Activated CD8-positive, alpha-beta memory T cell treated with anti-CD3 and anti-CD28 coated beads, Interleukin-2, amount 10 ng/mL, durations not matched to agents 7 days and 5 days (primary cell): Measurements from ENCODE around the gene TRAPPC1. TPM values are rescaled to one million over a fixed set of nuclear protein-coding genes. Genes with fewer than 3 reads are reported as not detected.
A peak's percentile ranks its signal among the peaks of the same experiment; 100 is the strongest.

ENCODE experiments used
- ATAC-seq: fragments of 150-1000 bp; cut with Tn5 transposase; one replicate; pipeline ENCODE4 v1.10.0; 2021; ENCODE audit warnings: moderate library complexity
- CTCF ChIA-PET: fragments of 350-600 bp; sonication (Branson Sonifier 250); formaldehyde crosslinking; loops from one replicate; lab custom pipeline; 2021; ENCODE audit warnings: antibody characterized with exemption; lab: Charles Lee
- DNase-seq: peaks from one replicate; pipeline ENCODE4 v3.0.0-alpha.2; 2020
- H3K27ac Mint-ChIP-seq: one replicate; pipeline ENCODE4 v1.8.0; 2021; ENCODE audit warnings: mild to moderate bottlenecking, mixed read lengths
- H3K27me3 Mint-ChIP-seq: one replicate; pipeline ENCODE4 v1.8.0; 2021; ENCODE audit warnings: mixed read lengths
- H3K36me3 Mint-ChIP-seq: one replicate; pipeline ENCODE4 v1.8.0; 2021; ENCODE audit warnings: mild to moderate bottlenecking, mixed read lengths
- H3K4me1 Mint-ChIP-seq: one replicate; pipeline ENCODE4 v1.8.0; 2021; ENCODE audit warnings: mixed read lengths
- H3K4me3 Mint-ChIP-seq: one replicate; pipeline ENCODE4 v1.8.0; 2021; ENCODE audit warnings: mild to moderate bottlenecking, moderate library complexity, mixed read lengths
- H3K9me3 Mint-ChIP-seq: one replicate; pipeline ENCODE4 v1.8.0; 2022; ENCODE audit warnings: low read depth, mixed read lengths
- total RNA-seq, 2 experiments: library from RNA; stranded (reverse); gene quantifications; one replicate each; pipeline ENCODE4 v1.2.3, GENCODE V29; 2021

Gene TRAPPC1
- total RNA-seq, 2 experiments from 2014 or later: 216 to 245 TPM

GRCh38 chr17:7932483-7932891 lies 741 bp upstream of the TRAPPC1 start:
- Mint-ChIP-seq H3K4me3 (peak overlapping the region; percentile 97), H3K27ac (peak overlapping the region; percentile 97), H3K4me1 (peaks cover 54% of the 10 kb centered on the region), H3K9me3 (no peaks in the 10 kb centered on the region), H3K27me3 (no peaks in the 10 kb centered on the region), H3K36me3 (peaks cover 32% of the 10 kb centered on the region)
- ATAC-seq (peak; percentile 25), DNase-seq (peak; percentile 58)
- CTCF ChIA-PET: interaction anchor here (0.6 to 12.2 kb wide), 28 partner anchors 9 to 245 kb away, joined by 3 to 130 read pairs (median 6); partner anchors contain the start of genes NAA38, RNF227 and TP53

GRCh38 chr17:7930841-7931631 lies 710 bp downstream of the TRAPPC1 start:
- Mint-ChIP-seq H3K4me1 (peaks cover 50% of the 10 kb centered on the region), H3K27ac (peak overlapping the region; percentile 97), H3K36me3 (peaks cover 20% of the 10 kb centered on the region), H3K27me3 (no peaks in the 10 kb centered on the region), H3K4me3 (peak overlapping the region; percentile 97), H3K9me3 (no peaks in the 10 kb centered on the region)
- DNase-seq (peak; percentile 42), ATAC-seq (no peak)
- CTCF ChIA-PET: interaction anchor here (0.9 to 12.2 kb wide), 12 partner anchors 10 to 110 kb away, joined by 3 to 130 read pairs (median 6); partner anchors contain the start of gene RNF227

DNA sequence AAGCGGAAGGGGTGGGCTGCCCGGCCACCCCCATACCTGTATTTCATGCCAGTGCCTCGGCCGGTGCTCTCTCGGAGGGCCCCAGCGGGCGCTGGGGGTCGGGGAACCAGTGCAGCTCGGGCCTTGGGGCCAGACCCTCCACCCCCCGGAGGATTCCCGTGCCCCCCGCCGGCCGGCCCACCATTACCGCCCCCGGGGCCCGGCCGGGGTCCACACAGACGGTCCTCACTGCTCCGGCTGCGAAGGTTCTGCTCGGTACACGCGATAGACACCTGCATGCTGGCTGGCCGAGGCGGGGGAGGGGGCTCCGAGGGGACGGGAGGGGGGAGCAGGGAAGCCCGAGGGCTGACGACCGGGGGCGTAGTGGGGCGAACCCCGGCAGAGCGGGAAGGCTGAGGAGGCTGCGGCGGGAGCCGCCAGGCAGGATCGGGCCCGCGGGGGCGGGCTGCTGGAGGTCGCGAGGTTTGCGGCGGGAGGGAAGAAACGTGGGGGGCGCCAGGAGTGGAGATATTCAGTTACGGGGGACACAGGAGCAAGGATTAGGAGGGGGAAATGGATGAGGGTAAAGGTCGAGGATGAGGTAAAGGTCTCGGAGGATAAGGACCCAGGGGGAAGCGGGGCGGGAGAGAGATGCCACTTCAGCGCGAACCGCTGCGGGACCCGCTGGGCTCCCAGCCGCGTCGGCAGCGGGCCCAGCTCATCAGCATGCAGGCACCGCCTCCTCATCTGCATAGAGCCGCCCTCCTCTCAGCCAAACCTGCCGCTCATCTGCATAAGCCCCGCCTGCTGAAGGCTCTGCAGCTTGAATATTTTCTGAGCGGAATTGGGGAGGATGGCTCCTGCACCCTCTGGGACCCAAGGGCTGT lies 2.4 kb downstream of the TRAPPC1 start, which contains the start of gene KCNAB3:
Gene KCNAB3 (minus strand): TSS at position 699 of the 866 bp plus-strand sequence. CDS start 421 bp downstream, at position 278.
- Mint-ChIP-seq H3K36me3 (peaks cover 7% of the 10 kb centered on the region), H3K9me3 (no peaks in the 10 kb centered on the region), H3K27me3 (no peaks in the 10 kb centered on the region), H3K4me1 (peaks cover 37% of the 10 kb centered on the region), H3K27ac (peak within 1 kb of the TSS; percentile 97), H3K4me3 (peak within 1 kb of the TSS; percentile 97)
- CTCF ChIA-PET: interaction anchor here (0.9 to 12.2 kb wide), 4 partner anchors 12 to 190 kb away, joined by 3 to 130 read pairs (median 25); partner anchors contain the start of gene RNF227
- DNase-seq: peak; percentile 82
- ATAC-seq: peak; percentile 41

DNA sequence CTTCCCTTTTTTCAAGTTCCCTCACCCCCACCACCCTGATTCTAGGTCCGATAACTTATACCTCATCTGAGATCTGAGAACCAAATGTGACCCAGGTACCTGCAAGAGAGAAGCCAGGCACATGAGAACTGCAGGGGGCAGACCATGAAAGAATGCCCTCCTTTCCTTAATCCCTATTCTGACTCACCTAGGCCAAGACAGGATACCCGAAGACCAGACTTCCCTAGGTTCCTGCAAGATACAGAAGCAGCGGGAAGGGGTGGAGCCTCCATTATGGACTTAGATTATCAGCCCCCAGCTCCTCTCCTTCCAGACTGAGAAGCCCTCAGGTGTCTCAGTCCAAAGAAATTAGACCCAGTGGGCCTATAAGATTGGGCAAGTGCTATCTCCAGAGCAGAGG lies 4.2 kb downstream of the TRAPPC1 start:
- ATAC-seq: no peak
- DNase-seq: no peak
- H3K36me3 Mint-ChIP-seq: peaks cover 5% of the 10 kb centered on the region
- no peak overlapping the region for H3K27ac Mint-ChIP-seq
- CTCF ChIA-PET: no interaction called here
- H3K9me3 Mint-ChIP-seq: no peaks in the 10 kb centered on the region
- H3K4me1 Mint-ChIP-seq: peaks cover 33% of the 10 kb centered on the region
- H3K27me3 Mint-ChIP-seq: no peaks in the 10 kb centered on the region
- H3K4me3 Mint-ChIP-seq: no peak overlapping the region

DNA sequence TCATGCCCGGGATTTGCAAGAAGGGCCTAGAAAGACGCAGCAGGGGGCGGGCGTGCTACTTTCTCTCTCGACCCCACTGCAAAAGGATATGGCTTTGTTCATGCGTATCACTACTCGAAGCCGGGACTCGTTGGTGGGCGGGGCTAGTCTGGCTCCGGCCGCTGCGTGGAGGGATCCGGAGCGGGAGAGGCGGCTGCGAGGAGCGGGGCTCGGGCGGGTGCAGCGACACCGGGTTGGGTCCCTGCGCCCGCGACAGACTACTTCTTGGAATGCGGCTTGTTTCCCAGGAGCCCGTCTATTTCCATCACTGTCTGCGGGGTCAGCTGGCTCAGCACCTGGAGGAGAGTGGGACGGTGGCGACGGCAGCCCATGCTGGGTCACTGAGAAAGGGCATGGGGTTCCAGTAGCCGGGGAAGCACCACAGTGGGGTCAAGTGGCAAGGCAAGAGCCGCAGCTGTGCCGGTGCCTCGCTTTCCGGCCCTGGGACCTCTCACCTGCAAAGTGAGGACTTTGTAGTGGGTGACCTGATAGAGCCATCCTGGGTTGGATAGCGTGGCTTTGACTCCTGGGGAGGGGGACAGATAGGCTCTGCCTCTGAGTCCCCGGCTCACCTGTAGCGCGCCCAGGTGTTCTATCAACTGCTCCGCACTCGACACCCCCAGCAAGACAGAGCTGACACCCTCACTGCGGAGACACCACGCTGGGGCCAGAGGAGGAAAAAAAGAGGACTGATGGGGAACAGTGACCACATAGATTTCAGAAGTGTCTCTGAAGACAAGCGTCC lies 8.7 kb downstream of the TRAPPC1 start:
- CTCF ChIA-PET: interaction anchor here (0.7 to 15.4 kb wide), 8 partner anchors 8 to 152 kb away, joined by 3 to 312 read pairs (median 3); partner anchors contain the start of genes CNTROB and TRAPPC1
- Mint-ChIP-seq H3K27me3 (no peaks in the 10 kb centered on the region), H3K9me3 (no peaks in the 10 kb centered on the region), H3K36me3 (peaks cover 2% of the 10 kb centered on the region), H3K27ac (peak overlapping the region; percentile 72), H3K4me1 (peaks cover 15% of the 10 kb centered on the region), H3K4me3 (peak overlapping the region; percentile 68)
- DNase-seq: peak; percentile 89
- peak; percentile 96 for ATAC-seq

DNA sequence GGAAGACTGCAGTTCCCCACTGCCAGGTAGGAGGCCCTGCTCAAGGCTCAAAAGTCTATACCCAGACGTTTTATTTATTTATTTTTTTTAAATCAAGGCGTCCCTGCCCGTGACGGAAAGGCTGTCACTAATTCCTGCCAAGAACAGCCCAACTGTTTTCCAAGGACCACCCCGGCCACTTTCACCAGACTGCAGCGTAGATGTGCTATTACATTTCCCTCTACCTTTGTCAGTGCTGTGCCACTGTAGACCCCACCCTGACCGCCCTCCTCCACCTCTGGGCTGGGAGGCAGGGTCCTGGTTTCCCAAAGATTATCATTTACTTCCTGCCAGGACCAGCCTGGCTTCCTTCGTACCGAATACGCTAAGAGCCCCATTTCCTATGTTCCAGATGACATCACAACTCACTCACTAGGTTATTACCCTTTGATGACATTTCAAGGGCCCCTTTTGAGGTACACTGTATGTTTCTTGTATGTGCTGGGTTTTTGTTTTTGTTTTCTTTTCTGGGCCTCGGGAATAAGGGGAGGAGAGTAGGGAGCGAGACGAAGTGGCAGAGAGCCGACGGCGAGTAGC lies 9.4 kb downstream of the TRAPPC1 start:
- peak; percentile 27 for ATAC-seq
- Mint-ChIP-seq H3K36me3 (no peaks in the 10 kb centered on the region), H3K9me3 (no peaks in the 10 kb centered on the region), H3K4me3 (peak overlapping the region; percentile 68), H3K4me1 (peaks cover 15% of the 10 kb centered on the region), H3K27me3 (no peaks in the 10 kb centered on the region), H3K27ac (peak overlapping the region; percentile 72)
- DNase-seq: no peak
- CTCF ChIA-PET: interaction anchor here (0.7 to 15.4 kb wide), 7 partner anchors 7 to 235 kb away, joined by 3 to 312 read pairs (median 3); partner anchors contain the start of genes CNTROB, TP53 and TRAPPC1

- Mint-ChIP-seq H3K27me3 (no peaks in the 10 kb centered on the region), H3K4me1 (peaks cover 28% of the 10 kb centered on the region), H3K9me3 (no peaks in the 10 kb centered on the region), H3K4me3 (peak overlapping the region; percentile 87), H3K27ac (peak overlapping the region; percentile 14), H3K36me3 (peaks cover 2% of the 10 kb centered on the region)
- ATAC-seq: no peak
- DNase-seq: no peak
- CTCF ChIA-PET: interaction anchor here (0.8 to 15.4 kb wide), 13 partner anchors 10 to 177 kb away, joined by 3 to 312 read pairs (median 6); partner anchors contain the start of genes CNTROB, KCNAB3, NAA38 and TRAPPC1
Measured at GRCh38 chr17:7916808-7917207, 14.9 kb downstream of the TRAPPC1 start.

DNA sequence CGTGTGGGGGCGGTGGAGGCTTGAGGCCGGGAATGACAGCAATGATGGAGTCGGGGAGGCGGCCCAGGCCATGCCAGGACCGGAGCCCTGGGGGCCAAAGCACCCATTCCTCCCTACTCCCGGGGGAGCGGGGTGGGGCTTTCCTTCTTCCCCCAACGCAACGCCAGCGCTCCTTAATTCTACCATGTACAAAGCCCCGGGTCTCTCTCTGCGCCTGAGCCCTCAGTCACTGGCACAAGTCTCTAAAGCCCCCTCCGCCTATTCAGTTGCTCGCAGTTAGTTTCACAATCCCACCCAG lies 15.4 kb downstream of the TRAPPC1 start:
- Mint-ChIP-seq H3K27ac (peak overlapping the region; percentile 14), H3K27me3 (no peaks in the 10 kb centered on the region), H3K36me3 (peaks cover 2% of the 10 kb centered on the region), H3K4me1 (peaks cover 28% of the 10 kb centered on the region), H3K4me3 (peak overlapping the region; percentile 87), H3K9me3 (no peaks in the 10 kb centered on the region)
- CTCF ChIA-PET: interaction anchor here (0.8 to 15.4 kb wide), 15 partner anchors 10 to 158 kb away, joined by 3 to 312 read pairs (median 6); partner anchors contain the start of genes CHD3, CNTROB, KCNAB3 and NAA38
- no peak for ATAC-seq
- no peak for DNase-seq

DNA sequence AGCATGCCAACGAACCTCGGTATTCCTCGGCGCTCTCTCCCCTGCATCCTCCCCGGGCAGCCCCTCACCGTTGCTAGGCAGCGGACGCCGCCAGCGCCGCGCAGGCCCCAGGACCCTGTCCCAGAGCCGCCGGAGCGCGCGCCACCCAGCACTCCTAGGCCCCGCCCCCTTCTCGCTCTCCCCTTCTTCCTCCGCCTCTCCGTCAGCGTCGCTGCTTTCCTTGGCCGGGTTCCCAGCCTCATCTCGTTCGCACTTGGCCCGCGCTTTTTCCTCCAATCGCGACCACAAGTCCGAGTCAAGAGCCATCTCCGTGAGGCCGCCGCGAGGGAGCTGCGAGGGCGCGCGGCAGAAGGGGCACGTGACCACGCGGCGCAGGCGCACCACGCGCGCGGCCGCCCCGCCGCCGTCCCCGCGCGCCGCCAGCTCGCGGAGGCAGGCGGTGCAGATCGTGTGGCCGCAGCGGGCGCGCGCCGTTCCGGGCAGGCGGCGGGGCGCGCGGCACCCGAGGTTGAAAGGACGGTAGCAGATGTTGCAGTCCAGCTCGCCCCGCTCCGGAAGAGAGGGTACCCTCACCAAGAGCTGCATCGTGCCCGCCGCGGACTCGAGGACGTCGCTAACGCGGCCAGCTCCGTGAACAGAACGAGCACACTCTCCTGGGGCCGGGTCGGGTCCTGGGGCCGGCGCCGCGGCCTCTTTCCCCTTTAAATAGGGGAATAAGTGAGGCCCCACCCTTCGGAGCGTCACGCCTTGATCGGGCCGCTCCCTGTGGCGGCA lies 15.9 kb downstream of the TRAPPC1 start, which contains the start of gene RNF227:
Gene RNF227 (minus strand): TSS at position 679 of the 774 bp plus-strand sequence. CDS start 94 bp downstream, at position 585.
- peak; percentile 89 for DNase-seq
- peaks cover 7% of the 10 kb centered on the region for H3K36me3 Mint-ChIP-seq
- H3K27me3 Mint-ChIP-seq: no peaks in the 10 kb centered on the region
- CTCF ChIA-PET: interaction anchor here (0.7 to 15.4 kb wide), 18 partner anchors 7 to 159 kb away, joined by 3 to 312 read pairs (median 4); partner anchors contain the start of genes CHD3, CNTROB, KCNAB3 and NAA38
- no peaks in the 10 kb centered on the region for H3K9me3 Mint-ChIP-seq
- peak within 1 kb of the TSS; percentile 87 for H3K4me3 Mint-ChIP-seq
- peak; percentile 87 for ATAC-seq
- H3K27ac Mint-ChIP-seq: peak within 1 kb of the TSS; percentile 94
- peaks cover 28% of the 10 kb centered on the region for H3K4me1 Mint-ChIP-seq

DNA sequence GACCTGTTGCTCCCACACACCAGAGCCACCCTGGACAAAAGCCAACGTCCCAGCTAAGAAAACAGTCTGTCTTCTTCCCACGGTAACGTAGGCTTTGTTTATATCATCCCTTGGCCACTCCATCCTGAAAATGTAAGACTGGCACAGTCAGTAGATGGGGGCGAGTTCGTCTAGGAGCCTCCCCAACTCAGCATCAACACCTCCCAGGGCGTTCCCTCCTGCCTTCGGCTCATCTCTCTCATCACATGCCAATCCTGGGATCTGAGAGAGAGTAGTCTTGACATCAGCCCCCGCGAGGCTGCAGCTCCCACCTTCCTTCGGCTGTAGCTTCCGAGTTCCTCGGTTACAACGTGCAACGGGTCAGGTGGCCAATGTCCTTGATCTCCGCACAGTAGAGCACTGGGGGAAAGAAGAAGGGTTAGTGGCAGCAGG lies 16.6 kb downstream of the TRAPPC1 start:
- Mint-ChIP-seq H3K36me3 (peaks cover 10% of the 10 kb centered on the region), H3K27me3 (no peaks in the 10 kb centered on the region), H3K4me1 (peaks cover 28% of the 10 kb centered on the region), H3K27ac (peak overlapping the region; percentile 94), H3K4me3 (peak overlapping the region; percentile 87), H3K9me3 (no peaks in the 10 kb centered on the region)
- ATAC-seq (peak; percentile 48), DNase-seq (no peak)
- CTCF ChIA-PET: interaction anchor here (0.7 to 15.4 kb wide), 14 partner anchors 8 to 143 kb away, joined by 3 to 312 read pairs (median 4); partner anchors contain the start of genes CHD3, CNTROB, KCNAB3 and NAA38

DNA sequence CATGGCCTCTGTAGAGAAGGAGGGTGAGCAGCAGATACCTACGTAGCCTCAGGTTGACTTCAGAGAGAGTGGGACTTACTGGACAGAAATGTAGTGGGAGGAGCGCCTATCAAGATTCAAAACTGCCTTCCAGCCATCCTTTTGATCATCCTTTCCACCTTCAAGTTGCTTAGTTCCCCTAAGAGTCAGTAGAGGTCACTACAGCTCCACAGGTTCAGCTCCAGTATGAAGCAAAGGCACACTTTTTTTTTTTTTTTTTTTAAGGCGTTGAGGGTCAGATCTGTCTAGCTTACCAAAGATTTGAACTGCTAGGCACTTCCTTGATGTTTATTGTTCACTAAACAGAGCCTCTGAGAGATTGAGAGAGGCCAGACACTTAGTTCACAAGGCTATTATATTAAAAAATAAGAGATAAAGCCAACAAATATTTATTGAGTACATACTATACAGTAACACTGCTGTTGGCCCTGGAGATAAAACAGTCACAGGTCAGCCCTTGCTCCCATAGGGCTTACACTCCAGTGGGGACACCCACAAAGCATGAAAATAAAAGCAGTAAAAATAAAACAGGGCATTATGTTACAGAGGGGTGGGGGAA lies 18.7 kb downstream of the TRAPPC1 start:
- Mint-ChIP-seq H3K4me3 (peak overlapping the region; percentile 34), H3K9me3 (no peaks in the 10 kb centered on the region), H3K27ac (peak overlapping the region; percentile 62), H3K36me3 (peaks cover 22% of the 10 kb centered on the region), H3K4me1 (peaks cover 28% of the 10 kb centered on the region), H3K27me3 (no peaks in the 10 kb centered on the region)
- DNase-seq (peak; percentile 61), ATAC-seq (peak; percentile 38)
- CTCF ChIA-PET: interaction anchor here (0.8 to 15.4 kb wide), 27 partner anchors 9 to 169 kb away, joined by 3 to 312 read pairs (median 4); partner anchors contain the start of gene CNTROB
